Psoas muscle (tissue), 8 donors: ENCODE results near the gene PIGT. TPM values are rescaled to one million over a fixed set of nuclear protein-coding genes. Genes with fewer than 3 reads are reported as not detected.

Source experiments
- ATAC-seq, 4 donors: fragments of 200-7000 bp; cut with Tn5 transposase; one replicate each; pipeline ENCODE4 v1.9.1; 2020; ENCODE audit warnings: moderate library complexity in 3 of 4, mild to moderate bottlenecking in 2 of 4
- DNase-seq, 2 donors: peaks; one replicate each; pipeline ENCODE4 v3.0.0-alpha.2; 2020
- H3K27ac ChIP-seq: fragments of 200-600 bp; one replicate; pipeline ENCODE4 v1.8.0; 2022
- H3K27me3 ChIP-seq, 3 donors: fragments of 200-600 bp in 1 of 3; one replicate each; pipeline versions ENCODE4 v1.6.1 to v1.8.0; 2013 to 2022; ENCODE audit warnings: low read length in 2 of 3, mild to moderate bottlenecking in 2 of 3, moderate library complexity in 1 of 3; ENCODE audit not compliant: insufficient read depth in 3 of 3
- H3K36me3 ChIP-seq, 2 donors: fragments of 200-600 bp in 1 of 2; one replicate each; pipeline versions ENCODE4 v1.6.1 to v1.8.0; 2013 to 2022; ENCODE audit warnings: low read depth in 1 of 2, mild to moderate bottlenecking in 1 of 2, moderate library complexity in 1 of 2; ENCODE audit not compliant: insufficient read depth in 1 of 2
- H3K4me1 ChIP-seq: fragments of 200-600 bp; one replicate; pipeline ENCODE4 v1.8.0; 2022
- H3K4me3 ChIP-seq: fragments of 200-600 bp; one replicate; pipeline ENCODE4 v1.8.0; 2022; ENCODE audit warnings: mild to moderate bottlenecking
- H3K9me3 ChIP-seq: fragments of 200-600 bp; one replicate; pipeline ENCODE4 v1.8.0; 2022
- CTCF ChIP-seq: fragments of 200-600 bp; IDR thresholded peaks from one replicate; pipeline ENCODE4 v1.8.0; 2022; ENCODE audit warnings: antibody characterized with exemption
- WGBS, 3 donors: extraction: QIAGEN DNeasy Blood & Tissue Kit; methylation state at CpG; one replicate each; pipeline versions ENCODE4 v1.1.6 to v1.1.7; 2013; 5-methylcytosine and 5-hydroxymethylcytosine counted together
- intact Hi-C, 2 donors: fragments of 100-400 bp; cut with DNase I; formaldehyde crosslinking; loops; one replicate each; pipeline versions ENCODE4 v1.11.0 to v1.14.2; 2022
- long read RNA-seq, 2 donors: library from polyadenylated mRNA; unstranded; transcript quantifications; one replicate each; pipeline ENCODE4 v2.0.0, GENCODE V29; 2021
- polyA plus RNA-seq, 3 donors: library from polyadenylated mRNA; stranded (reverse); fragments of 200-250 nt; gene quantifications; one replicate each; pipeline ENCODE4 v1.2.3, GENCODE V29; 2013
- total RNA-seq, 4 donors: library from RNA; stranded (reverse); fragmentation: NEBNext Ultra II Directional in 2 of 4; extraction: Animal tissue kit (Norgen Biotek cat#: 25700) in 2 of 4; gene quantifications; one replicate each; pipeline versions ENCODE4 v1.2.1 to v1.2.4, GENCODE V29; 2021 to 2023
- donor health status: healthy with polysubstance abuse.
- donor health status: DM: no; HTN: no; CAD: no; lungs with moderate emphysema.
- donor health status: Bipolar disorder and iron deficiency.
- donor health status: healthy.
- donor health status: DM: yes; HTN: yes; CAD: no.
- donor health status: DM: no; HTN: no; CAD: no.
- donor health status: DM: no; HTN: no; CAD: no.
- donor health status: DM: yes; HTN: yes; CAD: no.

Gene PIGT
- total RNA-seq = 10 to 100 TPM; 48.0 to 74.9 (median 57.1) TPM
- polyA plus RNA-seq = 100 to 1,000 TPM in 1 of 3 donors, 10 to 100 TPM in 2; 57.3 to 113 (median 94.7) TPM
- long read RNA-seq, donor 1, transcript PIGT-202 (12 exons, 2,245 nt) = major isoform, 24 of 31 reads
- long read RNA-seq, donor 1, partial matches to known transcripts = 7 of 31 reads
- long read RNA-seq, donor 1, other reads (novel, unspliced or antisense) = 0 of 31 reads
- long read RNA-seq, donor 2, transcript PIGT-202 (12 exons, 2,245 nt) = major isoform, 18 of 40 reads
- long read RNA-seq, donor 2, partial matches to known transcripts = 8 of 40 reads
- long read RNA-seq, donor 2, other reads (novel, unspliced or antisense) = 10 of 40 reads

- intact Hi-C loops = loop anchor here in 1 of 2 donors (5.0 kb wide), 1 partner anchor 44 kb away; no protein-coding TSS in a partner anchor
- Histone ChIP-seq H3K4me3 (peak within 1 kb of the TSS; percentile 82), H3K4me1 (peaks cover 20% of the 10 kb centered on the region), H3K27ac (peak within 1 kb of the TSS; percentile 85), H3K36me3 (peaks cover 0 to 47% of the 10 kb centered on the region in 2 donors), H3K27me3 (no peaks in the 10 kb centered on the region), H3K9me3 (no peaks in the 10 kb centered on the region)
- ATAC-seq (peak; percentile 84 to 97 (median 93)), DNase-seq (peak; percentile 84 to 91)
- 0 to 1% (median 0%) methylated on average over 41 to 52 of the region's 52 CpGs for WGBS, 3 donors
- TF ChIP-seq CTCF = no peak
These were observed at the start of gene PIGT for GRCh38 chr20:45415822-45416637. PIGT (plus strand) TSS chr20:45416141; CDS start chr20:45416157, 16 bp downstream.

GRCh38 chr20:45366192-45366591 lies 49.7 kb upstream of the PIGT start:
- 77 to 94% (median 89%) methylated on average over 1 of the region's 1 CpG for WGBS, 3 donors
- ATAC-seq (no peak), DNase-seq (no peak)
- no peaks in the 10 kb centered on the region for H3K9me3 ChIP-seq
- no peak overlapping the region for H3K4me3 ChIP-seq
- no peak overlapping the region for H3K27ac ChIP-seq
- H3K27me3 ChIP-seq = no peaks in the 10 kb centered on the region
- intact Hi-C loops = no loop called here
- peaks cover 12 to 42% of the 10 kb centered on the region in 2 donors for H3K36me3 ChIP-seq
- no peak for TF ChIP-seq CTCF
- peaks cover 18% of the 10 kb centered on the region for H3K4me1 ChIP-seq

- Histone ChIP-seq H3K4me1 (peaks cover 18% of the 10 kb centered on the region), H3K36me3 (peaks cover 12 to 42% of the 10 kb centered on the region in 2 donors), H3K9me3 (no peaks in the 10 kb centered on the region), H3K27me3 (no peaks in the 10 kb centered on the region), H3K4me3 (no peak overlapping the region), H3K27ac (no peak overlapping the region)
- intact Hi-C loops = no loop called here
- WGBS, 3 donors = 83 to 88% (median 84%) methylated on average over 11 of the region's 11 CpGs
- DNase-seq (no peak), ATAC-seq (no peak)
- no peak for TF ChIP-seq CTCF
These were observed 49.3 kb upstream of the PIGT start for GRCh38 chr20:45366631-45367030.

- Histone ChIP-seq H3K4me1 (peaks cover 18% of the 10 kb centered on the region), H3K27ac (no peak overlapping the region), H3K9me3 (no peaks in the 10 kb centered on the region), H3K4me3 (no peak overlapping the region), H3K36me3 (peaks cover 12 to 42% of the 10 kb centered on the region in 2 donors), H3K27me3 (no peaks in the 10 kb centered on the region)
- ATAC-seq (no peak), DNase-seq (no peak)
- TF ChIP-seq CTCF = no peak
- intact Hi-C loops = no loop called here
These were observed 48.8 kb upstream of the PIGT start for GRCh38 chr20:45367126-45367525.
